GM20000 (cell line): Measurements from ENCODE around the gene GRIP1.
"Not testable (repeated sequence)": the region's sequence is repeated elsewhere in the genome, so short reads cannot be mapped to it uniquely, and the experiment has no call there.

Source experiments
- DNase-seq: peaks from one replicate; pipeline ENCODE4 v3.0.0; 2012; ENCODE audit warnings: low spot score
- CTCF ChIP-seq: IDR thresholded peaks from 2 replicates; pipeline ENCODE4 v1.5.1; 2012; ENCODE audit warnings: mild to moderate bottlenecking, control low read depth; ENCODE audit errors: extremely low read depth, missing control alignments

The GRIP1 gene

DNA sequence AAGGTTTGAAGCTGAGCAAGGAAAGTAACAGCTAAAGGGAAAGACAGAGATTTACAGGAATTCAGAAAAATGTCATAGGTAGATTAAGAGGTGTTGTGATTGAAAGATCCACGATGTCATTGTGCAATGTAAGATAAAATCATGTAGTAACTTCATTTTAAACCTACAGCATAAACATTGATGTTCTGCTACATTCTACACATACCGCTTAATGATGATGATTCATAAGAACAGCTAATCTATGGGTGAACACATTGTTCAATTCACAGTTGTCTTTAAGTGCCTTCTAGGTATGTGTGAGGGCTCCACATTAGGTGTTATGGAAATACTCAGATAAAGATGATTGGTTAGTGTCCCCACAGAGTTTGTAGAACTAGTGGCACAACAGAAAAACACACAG is 170.9 kb downstream of the GRIP1 start:
- no peak for TF ChIP-seq CTCF
- no peak for DNase-seq

- TF ChIP-seq CTCF: no peak
- no peak for DNase-seq
Measured at GRCh38 chr12:66503746-66504145, 175.1 kb downstream of the GRIP1 start.

DNA sequence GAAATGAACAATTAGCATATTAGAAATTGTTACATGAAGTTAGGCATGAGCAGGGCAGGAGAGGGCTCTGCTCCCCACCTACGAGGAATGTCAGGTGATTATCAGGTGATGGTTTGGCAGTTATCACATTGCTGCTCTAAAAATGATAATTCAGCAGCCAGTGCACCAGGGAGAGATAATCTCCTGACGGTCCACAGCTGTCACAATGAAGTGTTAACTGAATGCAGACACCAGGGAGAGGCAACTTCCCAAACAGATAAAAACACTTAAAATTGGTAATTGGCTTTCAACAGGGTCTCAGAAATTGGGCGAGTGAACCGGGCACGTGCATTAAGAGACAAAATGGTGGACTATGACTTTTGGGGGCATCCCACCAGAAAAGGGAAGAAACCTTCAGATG is 176.0 kb downstream of the GRIP1 start:
- DNase-seq: no peak
- TF ChIP-seq CTCF: no peak

- DNase-seq: peak; percentile 54
- TF ChIP-seq CTCF: no peak
Measured at GRCh38 chr12:66500841-66501240, 178.0 kb downstream of the GRIP1 start.

- TF ChIP-seq CTCF: no peak
Measured at GRCh38 chr12:66500091-66500490, 178.8 kb downstream of the GRIP1 start.

DNA sequence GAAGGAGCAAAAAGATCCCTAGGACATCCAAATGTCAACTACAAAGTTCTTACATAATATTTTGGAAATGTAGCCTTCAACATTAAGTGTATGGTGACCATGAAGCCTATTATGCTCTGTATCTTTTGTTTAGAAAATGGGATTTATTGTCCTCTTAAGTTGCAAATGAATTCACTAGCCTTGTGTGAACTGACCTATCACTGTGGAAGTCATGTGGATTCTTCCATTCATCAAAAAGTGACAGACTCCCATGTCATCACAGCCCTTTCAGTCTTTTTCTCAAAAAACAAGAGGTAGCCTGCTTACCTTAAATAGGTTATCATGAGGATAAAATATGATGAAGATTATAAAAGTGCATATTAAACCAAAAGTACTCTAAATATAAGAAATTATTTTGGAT is 179.9 kb downstream of the GRIP1 start:
- no peak for DNase-seq
- no peak for TF ChIP-seq CTCF

More at GRCh38 chr12:66500091-66500490, 178.8 kb downstream of the GRIP1 start:
- no peak for DNase-seq

DNA sequence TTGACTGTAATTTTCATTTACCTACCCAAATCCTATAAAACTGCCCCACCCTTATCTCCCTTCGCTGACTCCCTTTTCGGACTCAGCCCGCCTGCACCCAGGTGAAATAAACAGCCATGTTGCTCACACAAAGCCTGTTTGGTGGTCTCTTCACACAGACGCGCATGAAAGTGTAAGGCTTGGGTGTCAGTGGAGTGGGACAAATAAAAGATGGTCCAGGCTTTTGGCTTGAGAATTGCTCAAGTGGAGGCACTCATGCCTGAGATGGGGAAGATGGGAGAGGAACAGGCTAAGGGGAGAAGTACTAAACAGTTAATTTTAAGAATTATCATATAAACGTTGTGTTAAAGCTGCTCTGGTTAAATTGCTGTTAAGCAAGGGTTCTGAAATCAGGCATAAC is 180.8 kb downstream of the GRIP1 start:
- DNase-seq: not testable (repeated sequence)

DNA sequence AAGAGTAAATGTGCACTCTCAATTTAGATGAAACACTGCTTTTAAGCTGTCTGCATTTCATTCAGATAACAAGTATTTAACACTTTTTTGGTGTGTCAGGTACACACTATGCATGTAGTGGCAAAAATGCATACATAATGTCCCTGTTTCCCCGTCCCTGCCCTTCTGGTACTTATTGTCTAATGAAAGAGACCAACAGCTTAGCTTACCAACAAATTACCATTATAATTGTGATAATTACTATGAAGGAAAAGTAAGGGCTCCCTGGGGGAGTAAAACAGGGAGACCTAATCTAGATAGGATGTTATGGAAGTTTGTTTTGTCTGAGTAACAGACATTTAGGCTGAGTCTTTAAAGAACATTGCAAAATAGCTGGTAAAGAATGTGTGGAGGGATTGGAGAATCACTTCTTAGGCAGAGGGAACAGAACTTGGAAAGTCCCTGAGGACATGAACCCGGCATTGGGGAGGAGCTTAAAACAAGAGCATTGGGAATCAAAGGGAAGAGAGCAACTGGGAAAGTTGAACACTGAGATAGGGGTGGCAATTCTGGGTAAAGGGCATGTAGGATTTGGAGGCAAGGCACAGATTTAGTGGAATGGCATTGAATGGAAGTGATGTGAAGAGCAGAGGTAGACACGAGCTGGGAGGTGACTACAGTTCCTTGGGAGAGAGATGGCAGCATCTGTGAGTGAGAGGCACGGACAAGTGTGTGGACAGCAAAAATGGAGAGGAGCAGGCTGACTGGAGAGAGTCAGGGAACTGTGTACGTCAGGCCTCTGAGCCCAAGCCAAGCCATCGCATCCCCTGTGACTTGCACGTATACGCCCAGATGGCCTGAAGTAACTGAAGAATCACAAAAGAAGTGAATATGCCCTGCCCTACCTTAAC is 181.6 kb downstream of the GRIP1 start:
- TF ChIP-seq CTCF: no peak
- DNase-seq: no peak
